Transverse colon (tissue), 4 donors: ENCODE results near the gene RHO. TPM values are rescaled to one million over a fixed set of nuclear protein-coding genes. Genes with fewer than 3 reads are reported as not detected.

Experiments
- DNase-seq: peaks from one replicate; pipeline ENCODE4 v3.0.0-alpha.2; 2019
- H3K27ac ChIP-seq, 4 donors: fragments of 200-600 bp; sonication (generic); 2 replicates each; pipeline ENCODE4 v1.5.1; 2016 to 2018; ENCODE audit warnings: inconsistent platforms in 4 of 4
- H3K27me3 ChIP-seq: fragments of 200-600 bp; sonication (generic); 2 replicates; pipeline ENCODE4 v1.5.1; 2017; ENCODE audit warnings: inconsistent platforms
- H3K36me3 ChIP-seq, 4 donors: fragments of 200-600 bp; sonication (generic); 2 replicates each; pipeline ENCODE4 v1.5.1; 2017 to 2019; ENCODE audit warnings: inconsistent platforms in 4 of 4
- H3K4me1 ChIP-seq, 4 donors: fragments of 200-600 bp; sonication (generic); 2 replicates each; pipeline ENCODE4 v1.5.1; 2017 to 2020; ENCODE audit warnings: inconsistent platforms in 4 of 4
- H3K4me3 ChIP-seq, 4 donors: fragments of 200-600 bp; sonication (generic); 1 replicate in 1 of 4; 2 replicates in 3 of 4; pipeline versions ENCODE4 v1.5.1 to v1.6.1; 2017 to 2019; ENCODE audit warnings: inconsistent platforms in 4 of 4
- H3K9me3 ChIP-seq, 2 donors: fragments of 200-600 bp; sonication (generic); 2 replicates each; pipeline ENCODE4 v1.5.1; 2017 to 2019; ENCODE audit warnings: inconsistent platforms in 2 of 2
- CTCF ChIP-seq, 5 experiments: fragments of 200-600 bp in 3 of 5; fragments of 450-650 bp in 2 of 5; sonication (generic) in 3 of 5; IDR thresholded peaks; 1 replicate in 2 of 5; 2 replicates in 3 of 5; pipeline ENCODE4 v1.5.1; 2016 to 2017; ENCODE audit warnings: antibody characterized with exemption in 5 of 5, inconsistent platforms in 3 of 5, mild to moderate bottlenecking in 2 of 5, moderate library complexity in 1 of 5
- EP300 ChIP-seq: sonication (generic); formaldehyde crosslinking; IDR thresholded peaks from one replicate; pipeline ENCODE4 v1.6.1; 2017; ENCODE audit warnings: antibody characterized with exemption, low read depth
- POLR2A ChIP-seq: fragments of 450-650 bp; IDR thresholded peaks from one replicate; pipeline ENCODE4 v1.6.1; 2016; ENCODE audit warnings: antibody characterized with exemption, mild to moderate bottlenecking, moderate library complexity
- POLR2AphosphoS5 ChIP-seq, 3 donors: sonication (generic); formaldehyde crosslinking; IDR thresholded peaks; one replicate each; pipeline ENCODE4 v1.6.1; 2016; ENCODE audit warnings: antibody characterized with exemption in 3 of 3
- WGBS, 2 donors: methylation state at CpG; one replicate each; pipeline ENCODE4 v1.1.5; 2018; ENCODE audit warnings: low coverage in 1 of 2; 5-methylcytosine and 5-hydroxymethylcytosine counted together
- in situ Hi-C, 4 donors: fragments of 200-750 bp; cut with MboI; loops; one replicate each; pipeline versions ENCODE4 v1.15.0 to v1.15.1; 2017; ENCODE audit warnings: low sequenced_read_pairs in 3 of 4, low pct_ligation_motif_present in 1 of 4, low pct_unique_long_range_greater_than_20kb in 1 of 4
- intact Hi-C: fragments of 100-400 bp; cut with DNase I; formaldehyde crosslinking; loops from one replicate; pipeline ENCODE4 v1.15.1; 2023; ENCODE audit warnings: low total_unique reads
- total RNA-seq, 4 donors: library from RNA; depleted of rRNA; stranded (reverse); fragments of >200 nt; gene quantifications; one replicate each; pipeline ENCODE4 v1.1.0, GENCODE V29; 2016

The RHO gene
- total RNA-seq, 4 donors from 2014 or later: not detected

GRCh38 chr3:129534428-129535027 is 6.1 kb downstream of the RHO start:
- no peak for DNase-seq
- H3K4me3 ChIP-seq: no peak overlapping the region
- no peaks in the 10 kb centered on the region for H3K27me3 ChIP-seq
- H3K4me1 ChIP-seq: no peaks in the 10 kb centered on the region
- H3K36me3 ChIP-seq: no peaks in the 10 kb centered on the region
- TF ChIP-seq CTCF (IDR thresholded peaks at IDR 0.05) (no peak), POLR2AphosphoS5 (IDR thresholded peaks at IDR 0.05) (no peak), POLR2A (no peak), EP300 (no peak)
- no peaks in the 10 kb centered on the region for H3K9me3 ChIP-seq
- intact Hi-C loops: no loop called here
- 78% methylated on average over 4 of the region's 4 CpGs; no CpG with 5 or more reads in 1 of the 2 donors for WGBS, 2 donors
- no peak overlapping the region for H3K27ac ChIP-seq
- in situ Hi-C loops: no loop called here

- Histone ChIP-seq H3K27me3 (no peaks in the 10 kb centered on the region), H3K4me1 (no peaks in the 10 kb centered on the region), H3K4me3 (no peak overlapping the region), H3K9me3 (no peaks in the 10 kb centered on the region), H3K36me3 (no peaks in the 10 kb centered on the region), H3K27ac (no peak overlapping the region)
- TF ChIP-seq CTCF (IDR thresholded peaks at IDR 0.05) (no peak), EP300 (no peak), POLR2A (no peak), POLR2AphosphoS5 (IDR thresholded peaks at IDR 0.05) (no peak)
- 59% methylated on average over 1 of the region's 1 CpG; no CpG with 5 or more reads in 1 of the 2 donors for WGBS, 2 donors
- in situ Hi-C loops (no loop called here), intact Hi-C loops (no loop called here)
- DNase-seq: no peak
Observed at GRCh38 chr3:129535075-129535474, 6.6 kb downstream of the RHO start.

GRCh38 chr3:129536374-129536667 is 7.9 kb downstream of the RHO start:
- TF ChIP-seq POLR2A: no peak
- no peak for TF ChIP-seq EP300
- no peak for TF ChIP-seq CTCF (IDR thresholded peaks at IDR 0.05)
- TF ChIP-seq POLR2AphosphoS5 (IDR thresholded peaks at IDR 0.05): no peak
- in situ Hi-C loops: no loop called here
- Histone ChIP-seq H3K4me1 (no peaks in the 10 kb centered on the region), H3K27ac (no peak overlapping the region), H3K9me3 (no peaks in the 10 kb centered on the region), H3K27me3 (no peaks in the 10 kb centered on the region), H3K4me3 (no peak overlapping the region), H3K36me3 (no peaks in the 10 kb centered on the region)
- intact Hi-C loops: no loop called here
- 63% methylated on average over 2 of the region's 2 CpGs; no CpG with 5 or more reads in 1 of the 2 donors for WGBS, 2 donors
- DNase-seq: no peak

GRCh38 chr3:129536804-129537203 is 8.4 kb downstream of the RHO start:
- 67 to 69% methylated on average over 1 to 3 of the region's 3 CpGs for WGBS, 2 donors

More at GRCh38 chr3:129536804-129537203, 8.4 kb downstream of the RHO start:
- Histone ChIP-seq H3K4me1 (no peaks in the 10 kb centered on the region), H3K27me3 (no peaks in the 10 kb centered on the region), H3K9me3 (no peaks in the 10 kb centered on the region), H3K4me3 (no peak overlapping the region), H3K27ac (no peak overlapping the region), H3K36me3 (no peaks in the 10 kb centered on the region)
- DNase-seq: no peak
- TF ChIP-seq POLR2AphosphoS5 (IDR thresholded peaks at IDR 0.05) (no peak), EP300 (no peak), CTCF (IDR thresholded peaks at IDR 0.05) (no peak), POLR2A (no peak)
- in situ Hi-C loops: no loop called here
- intact Hi-C loops: no loop called here
